Heart left ventricle (tissue), 13 donors: Measurements from ENCODE around the gene NDUFB10.

Experiments
- POLR2A ChIP-seq, 2 donors: fragments of 450-650 bp; IDR thresholded peaks; one replicate each; pipeline ENCODE4 v1.6.1; 2017; ENCODE audit warnings: antibody characterized with exemption in 2 of 2, mild to moderate bottlenecking in 2 of 2, moderate library complexity in 2 of 2
- TF ChIP-seq, protein P1 (sequence below), 12 donors: fragments of 200-600 bp; sonication (generic) in 4 of 12; IDR thresholded peaks; one replicate each; pipeline versions ENCODE4 v1.5.0 to v1.8.0; 2018 to 2022; ENCODE audit warnings: antibody characterized with exemption in 12 of 12, mild to moderate bottlenecking in 5 of 12
- donor health status: ischemic (EF 13 %, LVEDD 7.1; RV severe dilation, severe dysfunction).
- donor health status: DM: no; HTN: yes; CAD: no.
- donor health status: DM: no; HTN: no; CAD: no.
- donor health status: ischemic (EF 25% LVEDD 6.9; RV normal size, moderate dysfunction).
- donor health status: ischemic (EF 25% LVEDD 5.7; RV mildly dilated, moderate dysfunction).
- donor health status: ischemic (EF 35%, LVEDD 5.7; RV mildly dilated, moderate dysfunction).
- donor health status: nonischemic (EF 11% LVEDD 7.7; RV severe dilation, severe dysfunction).
- donor health status: DM: yes; HTN: yes; CAD: no.
- donor health status: PGD.
- donor health status: ischemic (EF 29% LVEDD 5.4; RV normal size, mild dysfunction).
- donor health status: nonischemic (EF 23%, LVEDD 6.1; RV moderate dilation, normal function).

DNA sequence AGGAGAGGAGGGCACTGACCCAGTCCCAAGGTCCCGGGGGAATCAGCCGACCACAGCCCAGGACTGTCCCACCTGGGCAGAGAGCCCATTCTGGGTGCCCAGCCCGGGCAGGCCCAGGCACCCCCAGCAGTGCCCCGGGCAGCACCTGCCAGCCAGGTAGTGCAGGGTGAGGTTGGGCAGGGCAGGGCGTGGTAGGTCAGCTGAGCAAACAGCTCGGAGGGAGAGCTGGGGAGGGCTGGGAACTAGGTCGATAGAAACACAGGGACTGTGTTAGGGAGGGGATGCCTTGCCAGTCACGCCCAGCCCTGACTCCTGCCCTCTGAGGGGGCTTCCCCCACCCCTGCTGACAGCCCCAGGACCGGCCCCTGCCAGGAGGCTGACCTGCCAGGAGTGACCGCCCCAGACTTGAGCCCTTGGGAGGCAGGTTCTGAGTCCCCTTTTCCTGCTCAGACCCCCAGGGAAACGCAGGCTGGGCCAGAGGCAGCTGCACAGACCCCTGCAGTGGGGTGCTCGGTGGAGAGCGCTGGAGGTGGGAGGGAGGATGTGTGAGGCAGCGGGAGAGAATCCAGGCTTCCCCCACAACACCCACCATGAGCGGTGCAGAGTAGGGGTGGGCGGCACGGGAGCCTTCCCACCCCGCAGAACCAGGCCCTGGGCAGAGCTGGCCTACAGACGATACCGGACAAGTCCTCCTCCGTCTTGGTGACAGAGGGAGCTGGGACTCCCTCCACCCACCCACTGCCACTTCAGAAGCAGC, 45.8 kb upstream of the NDUFB10 start:
- TF ChIP-seq POLR2A (IDR thresholded peaks at IDR 0.05) = no peak
- TF ChIP-seq, protein P1, sequence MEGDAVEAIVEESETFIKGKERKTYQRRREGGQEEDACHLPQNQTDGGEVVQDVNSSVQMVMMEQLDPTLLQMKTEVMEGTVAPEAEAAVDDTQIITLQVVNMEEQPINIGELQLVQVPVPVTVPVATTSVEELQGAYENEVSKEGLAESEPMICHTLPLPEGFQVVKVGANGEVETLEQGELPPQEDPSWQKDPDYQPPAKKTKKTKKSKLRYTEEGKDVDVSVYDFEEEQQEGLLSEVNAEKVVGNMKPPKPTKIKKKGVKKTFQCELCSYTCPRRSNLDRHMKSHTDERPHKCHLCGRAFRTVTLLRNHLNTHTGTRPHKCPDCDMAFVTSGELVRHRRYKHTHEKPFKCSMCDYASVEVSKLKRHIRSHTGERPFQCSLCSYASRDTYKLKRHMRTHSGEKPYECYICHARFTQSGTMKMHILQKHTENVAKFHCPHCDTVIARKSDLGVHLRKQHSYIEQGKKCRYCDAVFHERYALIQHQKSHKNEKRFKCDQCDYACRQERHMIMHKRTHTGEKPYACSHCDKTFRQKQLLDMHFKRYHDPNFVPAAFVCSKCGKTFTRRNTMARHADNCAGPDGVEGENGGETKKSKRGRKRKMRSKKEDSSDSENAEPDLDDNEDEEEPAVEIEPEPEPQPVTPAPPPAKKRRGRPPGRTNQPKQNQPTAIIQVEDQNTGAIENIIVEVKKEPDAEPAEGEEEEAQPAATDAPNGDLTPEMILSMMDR (IDR thresholded peaks at IDR 0.05) = no peak
